GM21717 (cell line): ENCODE measurements around the gene ZNF391.
"Not testable (repeated sequence)": the region's sequence is repeated elsewhere in the genome, so short reads cannot be mapped to it uniquely, and the experiment has no call there.

Experiments used
- ATAC-seq: cut with Tn5 transposase; IDR thresholded peaks from one replicate; pipeline ENCODE4 v1.9.1; 2021; ENCODE audit warnings: mild to moderate bottlenecking, moderate library complexity; ENCODE audit not compliant: unreplicated experiment

ZNF391 gene

DNA sequence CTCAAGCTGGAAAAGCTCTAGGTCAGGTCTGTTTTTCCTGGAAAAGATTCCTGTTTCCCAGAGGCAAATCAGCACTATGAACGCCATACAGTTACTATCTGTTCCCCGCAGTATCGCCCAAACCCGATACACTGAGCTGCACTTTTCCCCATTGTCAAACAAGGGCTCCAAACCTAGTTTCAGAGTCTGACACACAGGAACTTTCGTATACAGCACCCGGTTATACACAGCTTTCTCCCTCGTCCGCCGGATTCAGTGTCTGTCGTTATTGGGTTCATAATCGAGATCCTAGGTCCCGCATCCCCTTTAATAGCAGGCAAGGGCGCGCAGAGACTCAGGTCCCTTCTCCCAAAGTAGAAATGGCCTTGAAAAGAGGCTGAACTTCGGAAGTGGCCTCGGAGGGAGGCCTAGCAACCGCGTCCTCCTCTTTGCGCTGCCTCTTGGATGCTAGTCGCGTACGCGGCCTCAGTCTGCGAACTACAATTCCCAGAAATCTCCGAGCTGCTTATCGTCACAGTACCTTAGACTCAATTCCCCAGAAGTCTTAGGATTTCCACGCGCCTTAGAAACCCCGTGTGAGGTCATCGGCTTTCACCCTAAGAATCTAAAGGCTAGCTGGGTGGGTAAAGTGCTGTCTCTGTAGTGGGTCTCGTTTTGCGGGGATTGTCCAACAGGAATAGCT is 34.2 kb downstream of the ZNF391 start:
- ATAC-seq, result no peak

DNA sequence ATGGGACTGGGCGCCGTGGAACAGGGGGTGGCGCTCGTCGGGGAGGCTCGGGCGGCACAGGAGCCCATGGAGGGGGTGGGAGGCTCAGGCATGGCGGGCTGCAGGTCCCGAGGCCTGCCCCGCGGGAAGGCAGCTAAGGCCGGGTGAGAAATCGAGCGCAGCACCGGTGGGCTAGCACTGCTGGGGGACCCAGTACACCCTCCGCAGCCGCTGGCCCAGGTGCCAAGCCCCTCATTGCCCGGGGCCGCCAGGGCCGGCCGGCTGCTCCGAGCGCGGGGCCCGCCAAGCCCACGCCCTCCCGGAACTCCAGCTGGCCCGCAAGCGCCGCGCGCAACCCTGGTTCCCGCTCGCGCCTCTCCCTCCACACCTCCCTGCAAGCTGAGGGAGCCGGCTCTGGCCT is 36.3 kb downstream of the ZNF391 start:
- not testable (repeated sequence) for ATAC-seq

DNA sequence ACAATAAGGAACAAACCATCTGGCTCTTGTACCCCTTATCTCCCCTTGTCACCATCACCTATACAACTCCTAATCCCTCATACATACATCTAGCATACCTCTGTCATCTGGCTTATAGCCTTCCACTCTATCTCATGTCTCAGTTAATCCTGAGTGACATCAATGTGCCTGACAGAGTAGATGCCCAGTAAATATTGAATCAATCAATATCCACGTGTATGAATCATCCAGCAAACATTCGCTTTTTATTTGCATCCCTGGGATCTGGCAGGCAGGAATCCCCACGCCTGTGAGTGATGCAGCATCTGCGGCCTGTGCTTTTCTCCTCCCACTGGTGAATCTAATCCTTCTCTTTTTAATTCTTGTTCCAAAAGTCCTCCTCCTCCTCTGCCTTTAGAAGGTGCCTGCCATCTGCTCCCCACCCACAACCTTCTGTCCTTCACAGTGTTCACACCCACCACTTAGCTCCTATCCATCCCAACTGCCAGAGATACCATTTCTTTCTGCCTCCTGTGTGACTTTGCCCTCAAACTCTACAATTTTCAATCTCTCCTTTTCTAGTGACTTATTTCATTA is 37.6 kb downstream of the ZNF391 start:
- no peak for ATAC-seq

DNA sequence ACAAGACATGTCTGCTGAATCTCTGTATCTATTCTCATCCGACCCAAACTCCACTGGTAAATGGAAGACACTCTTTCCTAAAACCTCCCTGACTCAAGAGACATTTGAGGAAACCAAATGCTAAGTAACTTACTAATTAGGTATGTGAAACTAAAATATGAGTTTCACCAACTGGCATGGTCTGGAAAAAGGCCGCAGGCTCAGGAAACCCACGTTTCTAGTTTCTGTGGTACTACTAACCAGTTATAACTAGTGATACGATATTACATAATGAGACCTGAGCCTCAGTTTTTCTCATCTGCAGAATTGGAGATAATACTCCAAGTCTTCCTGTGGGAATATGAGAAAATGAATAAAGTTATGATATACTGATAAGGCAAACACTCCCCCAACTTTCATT is 39.9 kb downstream of the ZNF391 start:
- ATAC-seq, result no peak

DNA sequence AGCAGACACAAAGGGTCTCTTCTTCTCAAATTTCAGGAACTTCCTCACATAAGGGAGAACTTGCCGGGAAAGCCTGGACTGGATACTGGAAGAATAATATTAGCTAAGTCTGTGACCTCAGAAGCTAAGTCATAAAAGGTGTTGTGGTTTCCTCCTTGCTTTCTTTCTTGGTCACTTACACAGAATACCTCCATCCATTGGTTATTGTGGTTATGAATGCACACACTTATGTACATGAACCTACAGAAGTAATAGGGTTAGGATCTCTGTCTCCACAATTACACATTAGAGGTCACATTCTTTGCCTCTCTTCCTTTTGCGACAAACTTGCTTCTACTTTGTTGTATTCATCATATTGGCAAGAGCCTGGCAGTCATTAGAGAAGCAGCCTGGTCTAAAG is 40.4 kb downstream of the ZNF391 start:
- no peak for ATAC-seq

DNA sequence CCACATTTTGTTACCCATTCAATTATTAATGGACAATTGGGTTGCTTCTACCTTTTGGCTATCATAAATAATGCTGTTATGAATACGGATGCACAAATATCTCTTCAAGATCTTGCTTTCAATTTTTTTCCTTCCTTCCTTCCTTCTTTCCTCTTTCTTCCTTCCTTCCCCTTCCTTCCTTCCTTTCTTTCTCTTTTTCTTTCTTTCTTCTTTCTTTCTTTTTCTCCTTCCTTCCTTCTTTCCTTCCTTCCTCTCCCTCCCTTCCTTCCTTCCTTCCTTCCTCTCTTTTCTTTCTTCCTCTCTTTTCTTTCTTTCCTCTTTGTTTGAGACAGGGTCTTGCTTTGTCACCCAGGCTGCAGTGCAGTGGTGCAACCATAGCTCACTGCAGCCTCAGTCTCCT is 45.2 kb downstream of the ZNF391 start:
- ATAC-seq, result no peak

DNA sequence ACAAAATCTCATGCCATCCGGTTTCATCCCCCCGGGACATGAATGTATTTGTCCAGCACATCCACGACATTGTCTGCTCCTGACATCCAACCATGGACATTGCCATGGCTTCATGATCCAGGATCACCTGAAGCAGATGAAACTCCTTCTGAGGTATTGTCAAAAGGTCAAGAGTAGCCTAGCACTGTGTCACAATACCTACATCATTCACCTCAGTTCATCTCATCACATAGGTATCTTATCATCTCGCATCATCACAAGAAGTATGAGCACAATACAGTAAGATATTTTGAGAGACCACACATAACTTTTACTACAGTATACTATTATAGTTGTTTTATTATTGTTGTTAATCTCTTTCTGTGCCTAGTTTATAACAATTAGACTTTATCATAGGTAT is 50.8 kb downstream of the ZNF391 start:
- ATAC-seq, result no peak

DNA sequence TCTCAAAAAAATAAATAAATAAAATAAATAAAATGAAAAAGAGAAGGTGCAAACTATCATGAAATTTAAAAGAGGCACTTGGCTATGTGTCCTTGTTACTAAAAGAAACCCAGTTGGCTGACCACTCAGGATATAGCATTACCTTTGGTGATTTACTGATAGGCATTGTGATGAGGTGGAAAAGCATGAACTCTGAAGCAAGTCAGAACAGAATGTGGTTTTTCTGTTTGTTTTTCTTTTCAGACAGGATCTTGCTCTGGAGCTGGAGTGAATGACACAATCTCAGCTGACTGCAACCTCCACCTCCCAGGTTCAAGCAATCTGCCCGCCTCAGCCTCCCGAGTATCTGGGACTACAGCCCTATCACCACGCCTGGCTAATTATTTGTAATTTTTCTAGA is 52.4 kb downstream of the ZNF391 start:
- no peak for ATAC-seq

DNA sequence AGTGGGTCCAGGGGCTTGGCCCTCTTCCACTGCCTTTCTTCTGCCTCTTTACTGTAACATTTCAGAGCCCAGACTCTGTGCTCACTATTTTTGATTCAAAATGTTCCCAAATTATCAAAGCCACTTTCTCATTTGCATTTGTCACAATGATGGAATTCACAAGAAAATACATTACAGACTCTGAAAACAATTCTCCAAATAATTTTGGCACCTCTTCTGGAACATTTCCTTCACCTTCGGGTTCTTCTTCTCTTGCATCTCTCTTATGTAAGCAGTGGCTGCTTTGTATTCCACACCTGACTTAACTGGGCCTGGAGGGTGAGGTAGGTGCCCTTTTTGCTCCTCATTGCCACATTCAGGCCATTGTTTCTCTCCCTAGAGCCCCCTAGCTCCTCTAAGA is 54.4 kb downstream of the ZNF391 start:
- no peak for ATAC-seq

DNA sequence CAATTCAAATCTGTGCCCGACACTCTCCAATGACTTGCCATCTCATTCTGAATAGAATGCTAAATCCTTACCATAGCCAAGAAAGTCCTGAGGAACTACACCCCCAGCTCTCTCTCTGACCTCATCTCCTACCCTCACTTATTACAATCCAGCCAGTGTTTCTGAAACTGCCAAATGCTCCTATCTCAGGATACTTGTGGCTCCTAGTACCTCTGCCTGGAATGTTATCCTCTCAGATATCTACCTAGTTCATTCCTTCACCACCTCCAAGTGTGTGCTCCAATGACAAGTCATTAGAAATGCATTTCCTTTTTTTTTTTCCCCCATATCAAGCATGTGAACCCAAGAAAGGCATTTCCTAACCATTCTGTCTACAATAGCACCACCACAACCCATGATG is 59.9 kb downstream of the ZNF391 start:
- ATAC-seq, result no peak

DNA sequence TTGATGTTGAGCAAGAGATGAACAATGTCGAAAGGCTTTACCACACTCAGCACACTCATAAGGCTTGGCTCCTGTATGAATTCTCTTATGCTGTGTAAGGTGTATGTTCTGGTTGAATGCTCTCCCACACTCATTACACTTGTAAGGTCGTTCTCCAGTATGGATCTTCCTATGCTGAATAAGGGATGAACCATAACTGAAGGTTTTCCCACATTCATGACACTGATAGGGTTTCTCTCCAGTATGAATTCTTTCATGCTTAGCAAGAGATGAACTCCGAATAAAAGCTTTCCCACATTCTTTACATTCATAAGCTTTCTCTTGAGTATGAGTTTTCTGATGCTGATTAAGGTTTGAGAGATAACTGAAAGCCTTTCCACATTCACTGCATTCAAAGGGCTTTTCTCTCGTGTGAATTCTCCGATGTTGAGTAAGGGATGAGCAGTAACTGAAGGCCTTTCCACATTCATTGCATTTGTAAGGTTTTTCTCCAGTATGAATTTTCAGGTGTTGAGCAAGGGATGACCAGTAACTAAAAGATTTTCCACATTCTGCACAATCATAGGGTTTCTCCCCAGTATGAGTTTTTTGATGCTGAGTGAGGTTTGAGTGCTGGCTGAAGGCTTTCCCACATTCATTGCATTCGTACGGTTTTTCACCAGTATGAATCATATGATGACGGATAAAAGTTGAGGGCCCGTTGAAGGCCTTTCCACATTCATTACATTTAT is 63.3 kb downstream of the ZNF391 start:
- ATAC-seq, result no peak

DNA sequence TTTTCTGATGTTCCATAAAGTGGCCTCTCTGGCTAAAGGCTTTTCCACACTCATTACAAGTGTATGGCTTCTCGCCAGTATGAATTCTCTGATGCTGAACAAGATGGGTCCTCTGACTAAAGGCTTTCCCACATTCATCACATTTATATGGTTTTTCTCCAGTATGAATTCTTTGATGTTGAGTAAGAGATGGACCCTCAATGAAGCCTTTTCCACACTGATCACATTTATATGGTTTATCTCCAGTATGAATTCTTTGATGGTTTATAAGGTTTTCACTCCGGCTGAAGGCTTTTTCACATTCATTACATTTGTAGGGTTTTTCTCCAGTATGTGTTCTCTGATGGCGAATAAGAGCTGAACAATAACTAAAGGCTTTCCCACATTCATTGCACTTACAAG is 63.9 kb downstream of the ZNF391 start:
- no peak for ATAC-seq
